ENCODE measurements around the gene ZNF438. TPM values are rescaled to one million over a fixed set of nuclear protein-coding genes. Genes with fewer than 3 reads are reported as not detected.

Gene ZNF438
- total RNA-seq, 1 experiment from 2014 or later, result 7.6 TPM

DNA sequence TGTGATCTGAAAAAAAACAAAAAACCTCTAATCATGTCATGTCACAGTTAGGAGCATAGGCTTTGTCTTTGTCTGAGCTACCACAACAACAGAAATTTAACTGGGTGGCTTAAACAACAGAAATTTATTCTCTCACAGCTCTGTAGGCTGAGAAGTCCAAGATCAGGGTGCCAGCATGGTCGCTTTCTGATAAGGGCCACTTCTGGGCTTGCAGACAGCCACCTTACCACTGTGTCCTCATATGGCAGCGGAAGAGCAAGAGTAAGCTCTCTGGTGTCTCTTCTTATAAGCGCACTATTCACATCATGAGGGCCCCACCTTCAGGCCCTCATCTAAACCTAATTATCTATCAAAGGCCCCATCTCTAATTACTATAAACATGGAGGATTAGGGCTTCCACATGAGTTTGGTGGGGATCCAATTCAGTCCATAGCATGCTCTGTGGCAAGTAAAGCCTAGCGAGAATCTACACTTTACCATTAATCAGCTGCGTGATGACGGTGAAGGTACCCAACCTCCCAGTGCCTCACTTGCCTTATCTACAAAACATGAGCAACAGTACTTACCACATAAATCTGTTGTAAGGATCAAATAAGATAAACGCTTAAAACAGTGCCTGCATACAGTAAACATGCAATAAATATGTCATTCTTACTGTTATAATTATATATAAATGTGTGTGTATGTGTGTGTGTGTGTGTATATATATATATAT is 17.3 kb downstream of the ZNF438 start:
- DNase-seq (ENCODE audit: low read depth), result no peak

DNA sequence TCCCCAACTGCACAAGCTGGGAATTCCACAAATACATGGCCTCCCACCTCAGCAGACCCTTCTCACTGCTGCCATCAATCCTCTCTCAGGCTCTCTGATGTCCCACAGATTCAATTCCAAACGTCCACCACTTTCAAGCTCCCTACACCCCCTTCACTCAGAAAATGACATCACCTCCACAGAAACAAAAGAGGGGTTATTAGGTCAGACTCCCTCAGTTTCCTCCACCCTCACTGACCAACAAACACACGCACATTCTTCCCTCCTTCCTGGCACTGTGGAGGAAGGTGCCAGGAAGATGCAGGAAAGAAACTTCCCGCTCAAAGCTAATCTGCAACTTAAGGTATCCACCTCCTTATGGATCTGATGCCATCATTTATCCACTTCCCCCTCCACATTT is 18.3 kb downstream of the ZNF438 start:
- DNase-seq (ENCODE audit: low read depth), result no peak

DNA sequence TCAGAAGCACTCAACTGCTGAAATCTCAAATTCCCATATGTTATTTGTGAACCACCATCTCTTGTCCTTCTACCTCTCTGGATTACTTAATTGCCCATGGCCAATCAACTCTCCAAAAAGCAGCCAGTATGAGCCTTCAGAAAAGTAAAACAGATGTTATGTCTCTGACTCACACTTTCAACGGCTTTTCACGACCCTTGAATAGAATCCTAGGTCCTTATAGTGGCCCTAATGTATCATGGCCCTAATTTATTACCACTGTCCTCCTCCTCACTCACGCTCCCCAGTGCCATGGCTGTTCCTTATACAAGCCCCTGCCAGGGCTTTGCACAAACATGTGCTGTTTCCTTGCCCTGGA is 20.0 kb downstream of the ZNF438 start:
- DNase-seq (ENCODE audit: low read depth), result peak; percentile 86

GRCh38 chr10:31011017-31011664 is 20.5 kb downstream of the ZNF438 start:
- no peak for DNase-seq (ENCODE audit: low read depth)

DNA sequence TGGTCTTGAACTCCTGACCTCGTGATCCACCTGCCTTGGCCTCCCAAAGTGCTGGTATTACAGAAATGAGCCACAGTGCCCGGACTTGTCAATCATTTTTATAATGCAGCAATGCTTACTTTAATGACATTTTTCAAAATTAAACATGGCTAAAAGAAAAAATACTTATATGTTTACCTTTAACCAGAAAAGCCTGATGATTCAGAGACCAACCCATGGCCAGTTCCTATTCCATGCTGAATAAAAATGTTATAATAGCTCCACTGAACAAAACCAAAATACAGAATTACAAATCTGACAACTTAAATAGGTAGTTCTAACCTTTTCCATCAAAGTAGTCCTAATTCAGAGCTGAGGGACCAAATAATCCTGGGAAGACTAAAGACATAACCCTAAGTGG is 21.6 kb downstream of the ZNF438 start:
- DNase-seq (ENCODE audit: low read depth), result no peak

GRCh38 chr10:31005895-31006294 is 25.8 kb downstream of the ZNF438 start:
- DNase-seq (ENCODE audit: low read depth), result no peak

DNA sequence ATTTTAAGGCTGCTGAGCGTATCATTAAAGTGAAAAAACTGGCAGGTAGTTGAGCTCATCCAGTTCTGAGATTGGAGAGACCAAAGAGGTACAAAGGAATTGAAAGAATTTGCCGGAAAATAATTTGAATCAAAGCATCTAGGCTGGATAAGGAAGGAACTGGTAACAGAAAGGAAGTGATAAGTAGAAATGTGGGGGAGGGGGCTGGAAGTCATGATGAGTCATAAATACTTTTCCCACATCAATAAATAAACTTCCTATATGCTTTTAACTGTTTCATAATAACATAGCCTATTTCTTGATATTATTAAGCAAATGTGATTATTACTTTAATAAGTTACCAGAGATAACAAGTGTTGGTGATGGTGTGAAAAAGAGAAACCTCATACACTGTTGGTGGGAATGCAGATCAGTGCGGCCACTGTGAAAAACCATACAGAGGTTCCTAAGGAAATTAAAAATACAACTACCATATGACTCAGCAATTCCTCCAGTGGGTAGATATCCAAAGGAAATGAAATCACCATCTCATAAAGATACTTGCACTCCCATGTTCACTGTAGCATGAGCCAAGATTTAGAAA is 27.0 kb downstream of the ZNF438 start:
- peak; percentile 87 for DNase-seq (ENCODE audit: low read depth)

- peak; percentile 65 for DNase-seq (ENCODE audit: low read depth)
Observed at GRCh38 chr10:31001740-31002139, 29.9 kb downstream of the ZNF438 start.

DNA sequence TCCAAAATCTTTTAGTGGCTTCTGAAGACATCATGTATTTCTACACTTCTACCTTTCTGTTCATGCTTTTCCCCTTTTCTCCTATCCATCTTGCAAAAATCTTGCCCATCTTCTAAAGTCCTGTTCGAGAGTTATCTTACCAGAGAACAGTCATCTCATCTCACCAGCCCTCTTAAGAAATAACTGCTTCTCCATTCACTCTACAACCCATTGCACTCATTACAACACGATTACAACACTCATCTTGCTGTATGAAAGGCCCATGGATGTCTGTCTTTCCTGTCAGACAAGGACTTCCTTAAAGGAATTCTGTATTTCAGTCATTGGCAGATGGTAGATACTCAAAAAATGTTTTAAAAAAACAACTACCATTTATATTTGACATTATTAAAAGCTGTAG is 30.8 kb downstream of the ZNF438 start:
- no peak for DNase-seq (ENCODE audit: low read depth)

- no peak for DNase-seq (ENCODE audit: low read depth)
Observed at GRCh38 chr10:31000071-31000782, 31.4 kb downstream of the ZNF438 start.

DNA sequence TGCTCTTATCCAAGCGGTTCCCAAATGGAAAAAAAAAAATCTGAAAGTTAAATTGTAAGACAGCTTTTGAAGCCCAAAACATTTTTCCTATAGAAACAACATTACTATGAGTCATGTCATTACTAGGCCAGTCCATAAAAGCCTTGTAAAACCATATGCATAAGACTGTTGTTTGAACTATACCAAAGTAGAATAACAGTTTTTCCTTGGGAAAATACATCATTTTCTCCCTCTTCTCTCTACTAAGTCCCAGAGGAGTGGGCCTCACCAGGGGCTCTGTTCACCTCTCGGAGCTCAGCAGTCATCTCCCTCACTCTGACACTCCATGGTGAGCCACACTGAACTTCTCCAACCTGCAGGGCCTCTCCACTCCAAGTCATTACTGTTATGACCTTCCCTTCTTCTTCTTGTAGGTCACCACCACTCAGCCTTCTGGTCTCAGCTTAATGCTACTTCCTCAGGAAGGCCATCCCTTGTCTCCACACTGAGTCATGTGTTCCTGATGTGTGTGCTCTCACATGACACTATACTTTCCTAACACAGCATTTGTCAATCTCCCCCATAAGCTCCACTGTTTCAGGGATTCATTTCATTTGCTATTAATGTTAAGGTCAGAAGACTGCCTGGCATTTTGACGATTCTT is 32.5 kb downstream of the ZNF438 start:
- DNase-seq (ENCODE audit: low read depth), result peak; percentile 67

- no peak for DNase-seq (ENCODE audit: low read depth)
Observed at GRCh38 chr10:30997536-30998235, 34.0 kb downstream of the ZNF438 start.

GRCh38 chr10:30996481-30997005 is 35.1 kb downstream of the ZNF438 start:
- no peak for DNase-seq (ENCODE audit: low read depth)

- DNase-seq (ENCODE audit: low read depth), result no peak
Observed at GRCh38 chr10:30995081-30995770, 36.4 kb downstream of the ZNF438 start.

DNA sequence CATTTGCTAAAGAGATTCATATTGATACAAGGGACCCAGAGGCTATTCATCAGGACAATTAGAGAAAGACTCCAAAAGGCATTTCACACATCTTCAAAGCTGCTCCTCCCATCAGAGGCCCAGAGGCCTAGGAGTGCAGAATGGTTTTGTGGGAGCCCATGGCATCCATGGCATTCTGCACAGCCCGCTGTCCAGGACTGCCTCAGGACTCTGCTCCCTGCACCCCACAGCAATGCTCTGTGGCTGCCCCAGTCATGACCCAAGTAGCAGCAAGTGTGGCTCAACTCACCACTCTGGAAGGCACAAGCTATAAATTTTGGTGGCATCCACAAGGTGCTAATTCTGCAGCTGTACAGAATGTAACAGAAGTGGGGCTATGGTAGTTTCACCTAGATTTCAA is 38.5 kb downstream of the ZNF438 start:
- peak; percentile 33 for DNase-seq (ENCODE audit: low read depth)

GRCh38 chr10:30992681-30993080 is 39.0 kb downstream of the ZNF438 start:
- no peak for DNase-seq (ENCODE audit: low read depth)

DNA sequence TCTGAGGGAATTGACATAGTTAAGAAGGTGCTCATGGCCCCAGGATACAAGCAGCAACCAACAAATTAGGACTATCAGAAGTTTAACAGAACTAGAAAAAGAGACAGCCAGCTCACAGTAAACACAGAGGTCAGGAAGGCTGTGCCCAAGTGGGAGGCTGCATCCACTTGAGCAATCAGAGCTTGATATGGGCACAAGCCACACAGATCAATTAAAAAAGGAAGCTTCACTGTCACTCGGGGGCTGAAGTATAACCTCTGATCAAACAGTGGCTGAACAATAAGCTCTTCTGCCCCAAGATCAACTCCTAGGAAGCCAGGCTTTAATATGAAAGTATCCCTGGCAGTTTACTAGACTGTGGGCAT is 40.0 kb downstream of the ZNF438 start:
- no peak for DNase-seq (ENCODE audit: low read depth)

GRCh38 chr10:30990971-30991646 is 40.6 kb downstream of the ZNF438 start:
- no peak for DNase-seq (ENCODE audit: low read depth)

GRCh38 chr10:30990351-30990750 is 41.3 kb downstream of the ZNF438 start:
- DNase-seq (ENCODE audit: low read depth), result no peak

GRCh38 chr10:30988831-30989435 is 42.7 kb downstream of the ZNF438 start:
- DNase-seq (ENCODE audit: low read depth), result no peak
